GM21825 (cell line): ENCODE results near the gene GOLM1.

Experiments used
- ATAC-seq: cut with Tn5 transposase; IDR thresholded peaks from one replicate; pipeline ENCODE4 v1.9.1; 2021; ENCODE audit warnings: mild to moderate bottlenecking, moderate library complexity; ENCODE audit not compliant: unreplicated experiment

The GOLM1 gene

GRCh38 chr9:86005253-86005775, 94.0 kb downstream of the GOLM1 start:
- ATAC-seq, result no peak

GRCh38 chr9:85995599-85995998, 103.8 kb downstream of the GOLM1 start:
- no peak for ATAC-seq

GRCh38 chr9:85995097-85995496, 104.3 kb downstream of the GOLM1 start:
- no peak for ATAC-seq

GRCh38 chr9:85994191-85994590, 105.2 kb downstream of the GOLM1 start:
- ATAC-seq, result no peak

DNA sequence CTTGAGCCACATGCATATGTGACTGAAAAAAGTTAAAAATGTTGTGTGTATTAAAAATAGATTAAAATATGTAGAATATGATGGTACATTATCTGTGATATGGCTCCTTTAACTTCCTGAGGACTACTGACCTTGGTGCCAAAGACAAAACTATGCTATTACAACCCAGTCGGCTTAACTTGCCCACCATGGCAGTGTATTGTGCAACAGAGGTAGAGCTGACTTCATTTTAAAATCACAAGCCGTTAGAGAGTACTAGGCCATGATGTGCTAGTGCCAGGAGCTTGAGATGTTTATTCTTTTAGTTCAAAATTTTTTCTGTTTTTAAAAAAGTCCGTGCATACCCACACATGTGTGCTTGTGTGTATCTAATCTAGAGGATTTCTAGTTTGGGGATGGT, 112.1 kb downstream of the GOLM1 start:
- no peak for ATAC-seq

DNA sequence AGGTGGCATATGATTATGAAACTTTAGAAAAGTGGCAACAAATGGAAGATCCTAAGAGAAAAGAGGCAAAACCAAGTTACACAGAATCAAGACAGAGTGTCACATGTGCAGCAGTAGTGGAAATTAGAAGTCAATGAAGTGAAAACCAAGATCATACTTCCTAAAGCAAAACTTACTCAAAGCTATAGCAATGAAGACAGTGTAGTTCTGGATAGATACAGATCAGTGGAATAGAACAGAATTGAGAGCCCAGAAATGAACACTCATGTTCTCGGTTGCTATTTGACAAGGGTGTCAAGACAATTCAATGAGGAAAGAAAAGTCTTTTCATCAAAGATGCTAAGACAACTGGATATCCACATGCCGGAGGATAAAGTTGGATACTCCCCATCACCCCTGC, 114.9 kb downstream of the GOLM1 start:
- ATAC-seq, result no peak

GRCh38 chr9:85981369-85981768, 118.0 kb downstream of the GOLM1 start:
- ATAC-seq, result no peak

GRCh38 chr9:85978496-85978895, 120.9 kb downstream of the GOLM1 start:
- ATAC-seq, result no peak
